H1 (cell line): ENCODE measurements around the gene CST4. TPM values are rescaled to one million over a fixed set of nuclear protein-coding genes. Genes with fewer than 3 reads are reported as not detected.
"Not testable (repeated sequence)": the region's sequence is repeated elsewhere in the genome, so short reads cannot be mapped to it uniquely, and the experiment has no call there.

Experiments used
- CTCF ChIA-PET: fragments of 300-600 bp; sonication (Branson Sonifier 250); formaldehyde crosslinking; loops from one replicate; lab custom pipeline; 2021; ENCODE audit not compliant: partially characterized antibody; lab: Charles Lee
- POLR2A ChIA-PET: fragments of 300-600 bp; sonication (Branson Sonifier 250); formaldehyde crosslinking; loops from one replicate; lab custom pipeline; 2021; ENCODE audit warnings: inconsistent platforms; ENCODE audit not compliant: partially characterized antibody; lab: Charles Lee
- DNase-seq, 2 experiments: peaks; one replicate each; pipeline versions ENCODE4 v3.0.0 to v3.0.0-alpha.2; 2010 to 2022; ENCODE audit warnings: low spot score in 2 of 2, low read depth in 1 of 2, mixed read lengths in 1 of 2
- FAIRE-seq: peaks from 2 replicates; lab custom pipeline; 2011; peaks lifted over from hg19 to GRCh38; lab: Jason Lieb, UNC
- H2AFZ ChIP-seq: 2 replicates; pipeline ENCODE4 v1.8.1; 2012; ENCODE audit warnings: low read length, inconsistent platforms
- H2AK5ac ChIP-seq: 2 replicates; pipeline ENCODE4 v1.6.1; 2013; ENCODE audit warnings: low read depth, low read length
- H2BK120ac ChIP-seq: replicated peaks from 2 replicates; pipeline ENCODE3; 2013; ENCODE audit warnings: low read depth, low read length, inconsistent platforms
- H2BK12ac ChIP-seq: 2 replicates; pipeline ENCODE4 v1.6.1; 2013; ENCODE audit warnings: low read depth, low read length
- H2BK15ac ChIP-seq: 2 replicates; pipeline ENCODE4 v1.6.1; 2013; ENCODE audit warnings: low read length
- H2BK20ac ChIP-seq: 2 replicates; pipeline ENCODE4 v1.6.1; 2013; ENCODE audit warnings: low read length
- H2BK5ac ChIP-seq: 2 replicates; pipeline ENCODE4 v1.6.1; 2013; ENCODE audit warnings: low read depth, low read length
- H3K14ac ChIP-seq: 2 replicates; pipeline ENCODE4 v1.6.1; 2013; ENCODE audit warnings: inconsistent platforms; ENCODE audit not compliant: insufficient read length
- H3K18ac ChIP-seq: 2 replicates; pipeline ENCODE4 v1.6.1; 2013; ENCODE audit warnings: low read length; ENCODE audit errors: extremely low read depth
- H3K23ac ChIP-seq: 2 replicates; pipeline ENCODE4 v1.6.1; 2013; ENCODE audit warnings: inconsistent platforms; ENCODE audit not compliant: insufficient read length
- H3K23me2 ChIP-seq: 2 replicates; pipeline ENCODE4 v1.6.1; 2013; ENCODE audit warnings: low read depth, low read length
- H3K27ac ChIP-seq: 2 replicates; pipeline ENCODE4 v1.6.1; 2011; ENCODE audit warnings: low read depth, low read length, inconsistent platforms
- H3K27me3 ChIP-seq, 4 experiments: replicated peaks in 1 of 4; 1 replicate in 1 of 4; 2 replicates in 3 of 4; pipeline versions ENCODE4 v1.6.1 to v1.8.1; 2011 to 2013; ENCODE audit warnings: low read length in 3 of 4, mild to moderate bottlenecking in 3 of 4, inconsistent platforms in 2 of 4, mixed read lengths in 2 of 4, moderate library complexity in 1 of 4; ENCODE audit not compliant: control insufficient read depth in 3 of 4, insufficient read depth in 3 of 4; ENCODE audit errors: extremely low read depth in 1 of 4
- H3K36me3 ChIP-seq, 4 experiments: 2 replicates each; pipeline versions ENCODE4 v1.6.1 to v1.8.1; 2011 to 2013; ENCODE audit warnings: mild to moderate bottlenecking in 4 of 4, low read length in 3 of 4, moderate library complexity in 2 of 4, control low read depth in 1 of 4, inconsistent platforms in 1 of 4; ENCODE audit not compliant: insufficient read depth in 4 of 4, control insufficient read depth in 2 of 4
- H3K4ac ChIP-seq: replicated peaks from 2 replicates; pipeline ENCODE3; 2013; ENCODE audit warnings: low read length, low read depth, mixed read lengths, inconsistent platforms; ENCODE audit not compliant: insufficient read length
- H3K4me1 ChIP-seq, 4 experiments: replicated peaks in 1 of 4; 1 replicate in 1 of 4; 2 replicates in 3 of 4; pipeline versions ENCODE4 v1.6.1 to v1.8.1; 2011 to 2013; ENCODE audit warnings: low read length in 3 of 4, inconsistent platforms in 2 of 4, mixed read lengths in 1 of 4; ENCODE audit not compliant: insufficient read depth in 4 of 4, control insufficient read depth in 3 of 4
- H3K4me2 ChIP-seq, 2 experiments: 2 replicates each; pipeline versions ENCODE4 v1.6.1 to v1.8.1; 2011 to 2013; ENCODE audit warnings: low read depth in 2 of 2, low read length in 2 of 2, control low read depth in 1 of 2, inconsistent platforms in 1 of 2, mild to moderate bottlenecking in 1 of 2; ENCODE audit not compliant: insufficient read depth in 1 of 2
- H3K4me3 ChIP-seq, 4 experiments: fragments of 200-600, 300-600 bp in 1 of 4; sonication (generic), shearing (Covaris generic), sonication (Bioruptor Twin) in 1 of 4; 2 replicates each; pipeline versions ENCODE4 v1.5.1 to v1.8.1; 2011 to 2016; ENCODE audit warnings: low read length in 4 of 4, low read depth in 3 of 4, control low read depth in 2 of 4, inconsistent platforms in 2 of 4, mild to moderate bottlenecking in 2 of 4, mixed read lengths in 1 of 4, moderate library complexity in 1 of 4; ENCODE audit not compliant: insufficient read depth in 2 of 4; ENCODE audit errors: extremely low read depth in 1 of 4
- H3K56ac ChIP-seq: replicated peaks from 2 replicates; pipeline ENCODE3; 2013; ENCODE audit warnings: low read depth, mild to moderate bottlenecking, mixed read lengths, low read length, inconsistent platforms; ENCODE audit not compliant: insufficient read length
- H3K79me1 ChIP-seq: 2 replicates; pipeline ENCODE4 v1.6.1; 2013; ENCODE audit warnings: low read depth, low read length, control low read depth
- H3K79me2 ChIP-seq, 2 experiments: 2 replicates each; pipeline versions ENCODE4 v1.6.1 to v1.8.1; 2012 to 2013; ENCODE audit warnings: low read length in 2 of 2, mild to moderate bottlenecking in 2 of 2, inconsistent platforms in 1 of 2; ENCODE audit not compliant: insufficient read depth in 2 of 2, control insufficient read depth in 1 of 2
- H3K9ac ChIP-seq, 4 experiments: replicated peaks in 1 of 4; 1 replicate in 1 of 4; 2 replicates in 3 of 4; pipeline versions ENCODE4 v1.6.1 to v1.8.1; 2011 to 2013; ENCODE audit warnings: low read depth in 3 of 4, low read length in 3 of 4, control low read depth in 2 of 4, mild to moderate bottlenecking in 2 of 4, moderate library complexity in 2 of 4, inconsistent platforms in 1 of 4; ENCODE audit errors: extremely low read depth in 1 of 4
- H3K9me3 ChIP-seq, 2 experiments: 2 replicates each; pipeline versions ENCODE4 v1.6.1 to v1.8.1; 2012 to 2013; ENCODE audit warnings: mild to moderate bottlenecking in 2 of 2, moderate library complexity in 2 of 2, control low read depth in 1 of 2, inconsistent platforms in 1 of 2, low read depth in 1 of 2, low read length in 1 of 2, mixed read lengths in 1 of 2; ENCODE audit not compliant: insufficient read depth in 2 of 2
- H4K20me1 ChIP-seq, 2 experiments: replicated peaks in 1 of 2; 2 replicates each; pipeline versions ENCODE3 to v1.8.1; 2011 to 2013; ENCODE audit warnings: inconsistent platforms in 2 of 2, low read length in 2 of 2, mild to moderate bottlenecking in 1 of 2; ENCODE audit not compliant: insufficient read depth in 2 of 2, control insufficient read depth in 1 of 2
- H4K5ac ChIP-seq: 2 replicates; pipeline ENCODE4 v1.6.1; 2013; ENCODE audit warnings: low read length, low read depth, mixed read lengths, inconsistent platforms; ENCODE audit not compliant: insufficient read length
- H4K8ac ChIP-seq: 2 replicates; pipeline ENCODE4 v1.8.0; 2013; ENCODE audit warnings: mild to moderate bottlenecking, moderate library complexity, low read length, inconsistent platforms; ENCODE audit not compliant: insufficient read depth; ENCODE audit errors: extremely low read depth
- H4K91ac ChIP-seq: replicated peaks from 2 replicates; pipeline ENCODE3; 2013; ENCODE audit warnings: low read length, mixed read lengths, inconsistent platforms; ENCODE audit not compliant: insufficient read length
- WGBS, 2 experiments: shearing (Covaris generic) in 1 of 2; methylation state at CpG; one replicate each; pipeline versions ENCODE4 v1.1.6 to v1.1.7; 2013 to 2015; ENCODE audit warnings: low lambda C conversion rate in 2 of 2, mixed read lengths in 2 of 2, inconsistent platforms in 1 of 2, low coverage in 1 of 2, missing lambda C conversion rate in 1 of 2; ENCODE audit not compliant: insufficient replicate concordance in 2 of 2, insufficient coverage in 1 of 2, insufficient read length in 1 of 2; ENCODE audit errors: extremely low coverage in 1 of 2, missing lambda C conversion rate in 1 of 2; 5-methylcytosine and 5-hydroxymethylcytosine counted together
- polyA plus RNA-seq, 7 experiments: library from polyadenylated mRNA; depleted of rRNA in 3 of 7; stranded (reverse) in 5 of 7; unstranded in 2 of 7; fragments of >200 nt in 5 of 7; fragments of 200-250 nt in 2 of 7; gene quantifications; 1 replicate in 5 of 7; 2 replicates in 1 of 7; 4 replicates in 1 of 7; pipeline versions ENCODE4 v1.2.1 to v1.2.3, GENCODE V29; 2011 to 2013; ENCODE audit warnings: missing spikeins in 2 of 7, mixed read lengths in 2 of 7
- total RNA-seq: library from RNA; stranded (reverse); fragmentation: NEBNext Ultra II Directional; extraction: Animal tissue kit (Norgen Biotek cat#: 25700); gene quantifications from 2 replicates; pipeline ENCODE4 v1.2.1, GENCODE V29; 2021

Gene CST4
- total and polyA plus RNA-seq, 2 of the 8 experiments (the other 6 are each of a cell fraction or from before 2014, with no cell fraction given): not detected

DNA sequence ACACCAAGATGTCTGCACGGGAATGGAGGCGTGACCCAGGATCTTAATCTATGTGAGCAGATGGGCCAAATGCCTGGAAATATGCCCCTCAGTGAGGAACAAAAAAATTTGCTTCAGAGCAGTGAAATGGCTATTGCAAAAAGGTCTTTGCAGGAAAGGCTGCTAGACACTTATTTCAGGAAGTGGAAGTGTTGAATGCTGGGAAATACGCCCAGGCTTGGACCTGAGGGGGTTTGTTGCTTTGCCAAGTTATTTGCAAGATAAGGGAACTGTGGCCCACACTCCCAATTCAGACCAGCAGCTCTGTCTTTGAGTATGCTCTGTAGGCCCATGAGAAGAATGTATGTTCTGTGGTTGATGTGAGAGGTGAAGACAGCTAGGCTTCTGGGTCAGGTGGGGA is 46.6 kb upstream of the CST4 start:
- H4K5ac ChIP-seq, H3K18ac ChIP-seq, H2BK15ac ChIP-seq, H2BK12ac ChIP-seq, DNase-seq, FAIRE-seq, H3K4me2 ChIP-seq, H3K4me3 ChIP-seq, H4K20me1 ChIP-seq, H3K56ac ChIP-seq, H3K9me3 ChIP-seq, H3K36me3 ChIP-seq, H3K27me3 ChIP-seq, H2BK20ac ChIP-seq, H3K9ac ChIP-seq, H4K8ac ChIP-seq, H3K23me2 ChIP-seq, H3K14ac ChIP-seq, POLR2A ChIA-PET, H3K23ac ChIP-seq, H3K4ac ChIP-seq, H2BK5ac ChIP-seq, H2AK5ac ChIP-seq, H2AFZ ChIP-seq, H3K79me2 ChIP-seq, H2BK120ac ChIP-seq, H3K79me1 ChIP-seq, H3K27ac ChIP-seq, CTCF ChIA-PET, H4K91ac ChIP-seq, H3K4me1 ChIP-seq: not testable (repeated sequence)
- 77% methylated on average over 3 of the region's 3 CpGs; no CpG with 5 or more reads in 1 of the 2 experiments for WGBS, 2 experiments

DNA sequence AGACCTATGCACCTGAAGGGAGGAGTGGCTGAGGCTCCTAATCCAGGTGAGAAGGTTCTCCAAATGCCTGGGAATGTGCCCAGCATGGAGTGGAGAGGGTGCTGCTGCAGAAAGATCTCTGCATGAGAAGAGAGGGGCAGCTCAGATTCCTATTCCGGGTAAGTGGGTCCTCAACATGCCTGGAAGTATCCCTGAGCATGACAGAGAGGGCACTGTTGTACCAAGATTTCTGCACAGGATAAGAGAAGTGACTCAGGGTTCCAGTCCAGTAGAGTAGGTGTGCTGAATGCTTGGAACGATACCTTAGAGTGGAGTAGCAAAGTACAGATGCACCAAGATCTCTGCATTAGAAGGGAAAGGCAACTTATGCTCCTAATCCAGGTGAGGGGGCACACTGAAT is 46.1 kb upstream of the CST4 start:
- H3K4me1 ChIP-seq, H3K4me3 ChIP-seq, CTCF ChIA-PET, H3K79me1 ChIP-seq, H2BK5ac ChIP-seq, H2AFZ ChIP-seq, POLR2A ChIA-PET, H2BK12ac ChIP-seq, H3K9me3 ChIP-seq, H2BK120ac ChIP-seq, H2BK20ac ChIP-seq, H4K8ac ChIP-seq, H2AK5ac ChIP-seq, H3K27ac ChIP-seq, H3K4me2 ChIP-seq, FAIRE-seq, H2BK15ac ChIP-seq, DNase-seq, H3K23me2 ChIP-seq, H4K5ac ChIP-seq, H3K36me3 ChIP-seq, H3K14ac ChIP-seq, H3K4ac ChIP-seq, H3K23ac ChIP-seq, H3K9ac ChIP-seq, H3K27me3 ChIP-seq, H3K56ac ChIP-seq, H3K18ac ChIP-seq, H4K20me1 ChIP-seq, H3K79me2 ChIP-seq, H4K91ac ChIP-seq: not testable (repeated sequence)
- 73% methylated on average over 2 of the region's 2 CpGs; no CpG with 5 or more reads in 1 of the 2 experiments for WGBS, 2 experiments
